ENCODE measurements around the gene OPRPN. TPM values are rescaled to one million over a fixed set of nuclear protein-coding genes. Genes with fewer than 3 reads are reported as not detected.

The OPRPN gene
- total RNA-seq = not detected in 2 replicates

GRCh38 chr4:70397580-70397979 lies at the start of gene OPRPN:
TSS of gene OPRPN (plus strand) at chr4:70397940. CDS start at chr4:70399286, 1,346 bp downstream.

GRCh38 chr4:70360460-70360859 lies 37.3 kb upstream of the OPRPN start, which contains the start of gene SMR3A:
TSS of gene SMR3A (plus strand) at chr4:70360760. CDS start at chr4:70362116, 1,356 bp downstream.

GRCh38 chr4:70382691-70383181 lies 15.0 kb upstream of the OPRPN start, which contains the start of gene SMR3B:
TSS of gene SMR3B (plus strand) at chr4:70383131. CDS start at chr4:70384511, 1,380 bp downstream.

Other genes with a start within 250 kb of the OPRPN start
- gene PRR27, start 243.7 kb upstream of the OPRPN start, total RNA-seq = not detected in 2 replicates
- gene ODAM, start 202.2 kb upstream of the OPRPN start, total RNA-seq = not detected in 2 replicates
- not detected in 2 replicates for gene FDCSP, start 171.8 kb upstream of the OPRPN start, total RNA-seq
- not detected in 2 replicates for gene CSN3, start 155.3 kb upstream of the OPRPN start, total RNA-seq
- gene CABS1, start 63.0 kb upstream of the OPRPN start, total RNA-seq = not detected in 2 replicates
- gene SMR3A, start 37.2 kb upstream of the OPRPN start, total RNA-seq = not detected in 2 replicates
- not detected in 2 replicates for gene SMR3B, start 14.8 kb upstream of the OPRPN start, total RNA-seq
- gene MUC7, start 74.3 kb downstream of the OPRPN start, total RNA-seq = not detected in 2 replicates
- gene AMTN, start 120.6 kb downstream of the OPRPN start, total RNA-seq = not detected in 2 replicates
- not detected in 2 replicates for gene AMBN, start 194.3 kb downstream of the OPRPN start, total RNA-seq
- under 0.01 TPM in 1 of 2 replicates, not detected in the other for gene ENAM, start 230.8 kb downstream of the OPRPN start, total RNA-seq

All from regular cardiac myocyte (primary cell).